Right renal pelvis (tissue), 4 donors: Measurements from ENCODE around the gene IL11. TPM values are rescaled to one million over a fixed set of nuclear protein-coding genes. Genes with fewer than 3 reads are reported as not detected.
A peak's percentile ranks its signal among the peaks of the same experiment; 100 is the strongest.
"Not testable (repeated sequence)": the region's sequence is repeated elsewhere in the genome, so short reads cannot be mapped to it uniquely, and the experiment has no call there.

Experiments used
- DNase-seq, 4 donors: peaks; one replicate each; pipeline ENCODE4 v3.0.0-alpha.2; 2013; ENCODE audit warnings: low read depth in 4 of 4, low spot score in 3 of 4, missing footprints in 1 of 4
- polyA plus RNA-seq, 4 donors: library from polyadenylated mRNA; unstranded; fragments of 120-200 nt; gene quantifications; one replicate each; pipeline ENCODE4 v1.2.1, GENCODE V29; 2013; ENCODE audit not compliant: insufficient read length in 4 of 4

Gene IL11
- 1 to 10 TPM; 1.0 to 1.8 (median 1.5) TPM for polyA plus RNA-seq

DNA sequence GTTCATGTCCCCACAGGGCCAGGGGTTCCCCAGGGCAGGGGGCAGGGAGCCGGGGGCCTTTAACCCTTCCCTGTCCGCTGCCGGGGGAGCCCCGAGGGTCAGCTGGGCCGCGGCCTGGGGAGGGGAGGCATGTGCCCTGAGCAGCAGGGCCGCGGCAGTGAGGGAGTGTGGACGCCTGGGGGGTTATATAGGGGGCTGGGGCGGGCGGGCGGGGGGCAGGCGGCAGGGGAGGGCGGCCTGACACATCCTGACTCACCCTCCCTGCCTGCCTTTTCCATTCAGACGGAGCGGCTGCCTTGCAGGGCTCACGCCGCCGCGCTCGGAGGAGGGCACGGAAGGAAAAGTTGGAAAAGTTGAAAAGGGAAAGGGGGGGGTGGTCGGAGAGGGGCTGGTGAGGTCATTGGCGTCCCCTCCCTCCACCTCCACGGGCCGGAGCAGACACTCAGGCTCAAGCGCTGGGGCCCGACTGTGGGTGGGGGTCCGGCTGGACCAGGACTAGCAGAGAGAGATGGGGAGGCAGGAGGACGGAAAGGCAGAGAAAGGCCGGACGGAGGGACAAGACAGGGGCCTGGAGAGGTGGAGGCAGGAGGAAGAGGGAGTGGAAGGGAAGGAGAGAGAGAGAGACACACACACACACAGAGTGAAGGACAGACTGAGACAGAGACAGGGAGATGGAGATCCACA, at the start of gene IL11:
TSS of gene IL11 (minus strand) at position 159 of the 684 bp plus-strand sequence. CDS start at position 6, 153 bp downstream.
- no peak for DNase-seq

DNA sequence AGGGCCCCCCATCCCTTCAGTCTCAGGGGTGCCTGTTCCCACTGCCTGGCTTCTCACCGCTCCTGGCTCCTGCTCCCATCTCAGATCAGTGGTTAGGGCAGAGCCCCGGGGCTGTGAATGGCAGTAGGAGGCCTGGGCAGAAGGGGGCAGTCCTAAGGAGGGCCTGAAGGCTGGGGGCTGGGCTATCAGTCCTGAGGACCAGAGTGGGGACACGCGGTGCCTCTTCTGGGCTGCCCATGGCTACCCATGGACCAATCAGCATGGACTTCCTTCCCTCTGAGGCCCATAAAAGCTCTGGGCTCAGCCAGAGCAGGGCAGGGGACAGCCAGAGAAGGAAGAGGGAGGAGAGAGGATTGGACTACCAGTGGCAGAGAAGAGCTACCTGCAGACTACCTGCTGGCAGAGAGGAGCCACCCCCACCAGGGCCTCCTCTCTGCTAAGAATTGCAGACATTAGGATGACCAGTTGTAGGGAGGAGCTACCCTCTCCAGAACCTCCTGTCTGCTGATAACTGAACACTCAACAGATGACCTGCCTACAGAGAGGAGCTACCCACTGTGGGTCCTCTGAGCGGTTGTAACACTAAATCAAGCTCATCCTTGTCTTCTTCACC, 49.5 kb upstream of the IL11 start:
- no peak for DNase-seq

- no peak for DNase-seq
Observed at GRCh38 chr19:55419103-55419502, 48.8 kb upstream of the IL11 start.

- peak; percentile 59 to 68 (median 68) for DNase-seq
Observed at GRCh38 chr19:55418185-55418584, 47.9 kb upstream of the IL11 start.

DNA sequence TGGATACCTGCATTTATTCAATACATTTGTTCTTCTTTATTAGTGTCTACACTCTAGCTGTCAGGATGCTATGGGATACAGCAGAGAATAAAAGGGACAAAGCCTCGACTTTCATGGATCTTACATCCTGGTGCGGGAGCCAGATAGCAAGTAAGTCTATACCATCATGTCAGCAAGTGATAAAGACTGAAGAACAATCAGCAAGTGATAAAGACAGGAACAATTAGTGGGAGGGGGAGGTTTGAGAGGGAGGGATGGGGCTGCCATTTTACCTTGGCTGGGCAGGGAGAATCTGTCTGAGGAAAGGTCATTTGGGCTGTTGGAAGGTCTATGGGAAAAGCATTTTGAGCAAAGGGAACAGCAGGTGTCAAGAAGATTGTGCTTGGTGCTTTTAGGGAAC, 39.9 kb upstream of the IL11 start:
- no peak for DNase-seq

DNA sequence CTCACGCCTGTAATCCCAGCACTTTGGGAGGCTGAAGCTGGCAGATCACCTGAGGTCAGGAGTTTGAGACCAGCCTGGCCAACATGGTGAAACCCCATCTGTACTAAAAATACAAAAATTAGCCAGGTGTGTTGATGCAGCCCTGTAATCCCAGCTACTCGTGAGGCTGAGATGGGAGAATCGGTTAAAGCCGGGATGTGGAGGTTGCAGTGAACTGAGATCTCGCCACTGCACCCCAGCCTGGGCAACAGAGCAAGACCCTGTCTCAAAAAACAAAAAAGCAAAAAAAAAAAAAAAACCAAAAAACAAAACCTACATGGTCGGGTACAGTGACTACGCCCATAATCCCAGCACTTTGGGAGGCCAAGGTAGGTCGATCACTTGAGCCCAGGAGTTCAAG, 38.9 kb upstream of the IL11 start:
- not testable (repeated sequence) for DNase-seq

DNA sequence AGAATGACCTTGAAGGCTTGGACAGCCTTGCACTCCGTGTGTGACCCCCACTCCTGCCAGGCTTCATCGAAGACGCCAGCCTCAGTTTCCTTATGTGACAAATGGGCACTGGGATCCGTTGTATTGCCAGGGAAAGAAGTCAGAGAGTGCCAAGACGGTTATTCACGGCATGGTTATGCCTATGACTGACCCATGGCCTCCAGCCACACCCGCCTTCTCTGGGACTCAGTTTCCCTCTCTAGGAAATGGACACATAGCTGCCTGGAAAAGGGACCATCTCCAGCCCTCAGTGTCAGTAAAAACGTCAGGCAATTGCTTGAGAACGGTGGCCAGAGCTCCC, 38.2 kb upstream of the IL11 start:
- DNase-seq: no peak

DNA sequence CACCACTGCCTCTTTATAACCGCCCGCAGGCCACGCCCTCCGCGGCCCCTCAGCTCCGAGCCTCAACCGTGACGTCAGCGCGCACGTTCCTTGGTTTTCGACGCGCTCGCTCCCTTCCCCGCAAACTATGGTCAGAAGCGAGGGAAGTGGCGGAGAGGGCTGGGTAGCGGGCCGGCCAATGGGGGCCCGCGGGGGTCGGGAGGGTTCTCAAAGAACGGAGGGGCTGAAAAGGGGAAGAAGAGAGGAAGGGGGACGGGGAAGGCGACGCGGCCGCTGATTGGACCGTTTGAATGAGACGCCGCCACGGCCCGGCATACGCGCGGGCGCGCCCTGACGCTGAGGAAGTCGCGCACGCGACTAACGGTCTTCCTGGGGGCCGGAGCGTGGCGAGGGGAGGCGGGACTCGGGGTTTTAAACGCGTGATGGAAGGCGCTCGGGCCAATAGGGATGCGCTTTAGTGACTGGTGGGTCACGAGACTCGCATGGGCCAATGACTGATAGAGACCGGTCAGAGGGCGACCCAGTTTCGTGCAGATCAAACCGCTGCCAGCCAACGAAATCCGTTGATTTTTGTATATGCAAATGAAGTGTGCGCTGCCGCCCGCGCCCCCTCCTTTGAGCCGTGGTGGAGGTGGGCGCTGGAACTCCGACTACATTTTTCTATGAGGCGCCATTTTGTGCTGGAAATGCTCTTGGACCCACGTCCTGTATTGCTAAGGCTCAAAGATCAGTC, 37.7 kb upstream of the IL11 start:
- peak; percentile 95 to 99 (median 98) for DNase-seq

- DNase-seq: not testable (repeated sequence)
Observed at GRCh38 chr19:55407550-55407799, 37.2 kb upstream of the IL11 start, which contains the start of gene UBE2S. UBE2S (minus strand) TSS chr19:55407788; CDS start chr19:55407589, 199 bp downstream.

- DNase-seq: peak in 1 of 4 donors; percentile 23
Observed at GRCh38 chr19:55406826-55407549, 36.7 kb upstream of the IL11 start.

- DNase-seq: no peak
Observed at GRCh38 chr19:55406091-55406825, 36.0 kb upstream of the IL11 start.

- no peak for DNase-seq
Observed at GRCh38 chr19:55405638-55406037, 35.4 kb upstream of the IL11 start.

DNA sequence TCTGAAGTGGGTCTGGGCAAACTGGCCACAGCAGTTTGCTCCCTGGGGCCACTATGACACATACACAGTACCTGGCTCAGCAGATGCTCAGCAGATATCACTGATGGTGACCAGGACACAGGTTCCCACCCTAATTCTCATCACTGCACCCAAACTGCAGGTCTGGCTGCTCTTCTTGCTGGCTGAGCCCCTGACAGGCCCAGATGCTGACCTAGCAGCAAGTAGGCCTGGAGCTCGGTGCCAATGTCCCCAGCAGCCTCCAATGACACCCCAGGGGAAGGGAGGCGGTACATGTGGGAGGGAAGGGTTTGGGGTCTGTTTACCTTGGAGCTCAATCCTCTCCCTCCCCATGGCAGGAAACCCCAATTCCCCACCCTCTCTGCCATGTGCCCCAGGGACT, 32.2 kb upstream of the IL11 start:
- no peak for DNase-seq

DNA sequence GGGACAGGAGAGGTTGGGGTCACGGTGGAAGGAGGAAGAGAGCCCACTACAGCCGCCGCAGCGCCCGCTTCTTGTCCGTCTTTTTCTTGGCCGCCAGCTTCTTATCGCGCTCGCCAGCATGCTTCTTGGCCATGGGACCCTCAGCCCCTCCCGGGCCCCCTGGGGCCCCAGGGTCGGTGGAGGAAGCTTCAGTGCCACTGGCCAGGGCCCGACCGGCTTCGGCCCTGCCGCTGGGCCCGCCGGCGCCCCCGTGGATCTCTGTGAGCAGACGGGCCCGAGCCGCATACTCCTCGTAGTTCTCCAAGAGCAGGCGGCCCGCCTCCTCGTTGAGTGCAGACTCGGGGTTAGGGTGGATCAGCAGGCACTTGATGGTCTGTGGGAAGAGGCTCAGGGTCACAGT, 31.1 kb upstream of the IL11 start:
- DNase-seq: not testable (repeated sequence)

- DNase-seq: no peak
Observed at GRCh38 chr19:55400281-55401087, 30.2 kb upstream of the IL11 start.

DNA sequence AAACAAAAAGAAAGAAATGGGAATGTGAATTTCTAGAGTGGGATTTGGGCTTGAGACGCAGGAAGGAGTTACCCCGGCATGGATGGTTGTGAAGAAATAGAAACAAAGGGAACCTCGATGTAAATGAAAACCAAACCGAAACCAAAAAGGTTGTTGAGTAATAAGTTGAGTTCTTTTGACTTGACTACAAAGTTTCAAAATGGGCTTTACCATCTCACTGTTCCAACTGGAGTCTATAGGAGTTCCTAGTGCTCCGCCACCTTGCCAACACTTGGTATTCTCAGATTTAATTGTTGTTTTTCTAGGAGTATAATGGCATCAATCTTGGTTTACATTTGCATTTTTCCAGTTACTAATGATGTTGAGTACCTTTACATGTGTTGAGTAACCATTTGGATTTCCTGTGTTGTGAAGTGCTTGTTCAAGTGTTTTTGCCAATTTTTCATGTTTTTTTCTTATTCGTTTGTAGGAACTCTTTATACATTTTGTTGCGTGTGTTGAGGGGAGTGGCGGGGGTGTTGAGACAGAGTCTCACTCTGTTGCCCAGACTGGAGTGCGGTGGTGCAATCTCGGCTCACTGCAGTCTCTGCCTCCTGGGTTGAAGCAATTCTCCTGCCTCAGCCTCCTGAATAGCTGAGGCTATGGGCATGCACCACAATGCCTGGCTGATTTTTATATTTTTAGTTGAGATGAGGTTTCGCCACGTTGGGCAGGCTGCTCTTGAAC, 28.1 kb upstream of the IL11 start:
- no peak for DNase-seq

DNA sequence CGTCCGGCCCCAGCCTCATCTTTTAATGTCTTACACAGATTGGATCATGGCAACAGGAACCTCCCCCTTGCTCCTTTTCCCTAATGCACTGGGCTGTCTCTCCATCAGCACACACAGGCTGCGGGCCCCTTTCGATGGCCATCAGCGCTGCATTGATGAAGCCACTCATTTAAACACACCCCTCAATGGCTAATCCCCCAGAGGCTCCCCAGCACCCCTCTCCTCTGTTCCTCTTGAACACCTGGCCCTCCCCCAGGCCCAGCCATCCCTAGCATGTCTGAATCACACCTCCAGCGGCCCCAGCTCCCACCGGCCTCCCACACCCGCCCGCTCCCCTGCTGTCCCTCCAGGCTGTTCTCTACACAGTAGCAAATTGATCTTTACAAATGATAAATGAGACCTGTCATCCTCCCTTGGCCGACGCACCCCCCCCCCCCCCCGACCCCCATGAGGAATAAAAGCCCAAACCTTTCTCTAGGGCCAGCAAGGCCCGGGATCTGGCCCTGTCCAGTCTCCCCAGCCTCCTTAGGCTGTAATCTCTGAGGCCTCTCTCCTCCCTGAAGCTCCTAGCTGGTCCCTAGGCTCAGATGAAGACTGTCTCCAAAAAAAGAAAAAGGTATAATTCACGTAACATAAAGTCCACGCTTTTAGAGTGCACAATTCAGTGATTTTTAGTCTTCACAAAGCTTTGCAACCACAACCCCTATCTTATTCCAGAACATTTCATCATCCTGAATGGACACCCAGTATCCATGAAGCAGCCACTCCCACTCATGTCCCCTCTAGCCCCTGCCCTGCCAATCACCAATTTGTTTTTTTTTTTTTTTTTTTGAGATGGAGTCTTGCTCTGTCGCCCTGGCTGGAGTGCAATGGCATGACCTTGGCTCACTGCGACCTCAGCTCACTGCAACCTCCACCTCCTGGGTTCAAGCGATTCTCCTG, 22.8 kb upstream of the IL11 start:
- no peak for DNase-seq
